GM10266 (cell line): ENCODE results near the gene SF3A2.

Experiments used
- DNase-seq: peaks from one replicate; pipeline ENCODE4 v3.0.0; 2012; ENCODE audit errors: extremely low spot score
- CTCF ChIP-seq: IDR thresholded peaks from 2 replicates; pipeline ENCODE4 v1.5.1; 2012; ENCODE audit warnings: mild to moderate bottlenecking, low read depth; ENCODE audit not compliant: control insufficient read depth, insufficient read depth; ENCODE audit errors: missing control alignments

SF3A2 gene

GRCh38 chr19:2237869-2238153 is 1.2 kb downstream of the SF3A2 start:
- no peak for DNase-seq
- TF ChIP-seq CTCF = no peak

- TF ChIP-seq CTCF = no peak
- no peak for DNase-seq
These were observed 2.5 kb downstream of the SF3A2 start for GRCh38 chr19:2239173-2239572.

- TF ChIP-seq CTCF = no peak
These were observed 3.4 kb downstream of the SF3A2 start for GRCh38 chr19:2239771-2240770.

GRCh38 chr19:2240881-2241760 is 4.5 kb downstream of the SF3A2 start:
- no peak for DNase-seq
- TF ChIP-seq CTCF = no peak

More at GRCh38 chr19:2239771-2240770, 3.4 kb downstream of the SF3A2 start:
- DNase-seq = no peak

GRCh38 chr19:2242092-2242537 is 5.5 kb downstream of the SF3A2 start:
- DNase-seq = no peak
- TF ChIP-seq CTCF = no peak

- TF ChIP-seq CTCF = no peak
- no peak for DNase-seq
These were observed 6.2 kb downstream of the SF3A2 start for GRCh38 chr19:2242816-2243215.
